ENCODE data around the gene ADCY2.

DNA sequence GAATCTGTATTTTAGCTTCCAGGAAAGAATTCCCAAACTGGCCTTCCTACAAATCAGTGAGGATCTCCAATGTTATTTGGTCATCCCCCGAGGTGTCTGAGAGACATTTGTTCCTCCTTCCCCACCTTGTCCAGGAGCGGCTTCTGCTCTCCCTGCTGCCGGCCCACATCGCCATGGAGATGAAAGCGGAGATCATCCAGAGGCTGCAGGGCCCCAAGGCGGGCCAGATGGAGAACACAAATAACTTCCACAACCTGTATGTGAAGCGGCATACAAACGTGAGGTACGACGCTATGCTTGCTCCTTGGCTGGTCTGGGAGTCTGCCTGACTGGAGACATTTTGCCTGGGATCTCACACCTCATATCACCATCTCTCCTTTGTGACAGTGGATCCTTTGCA lies 294.6 kb downstream of the ADCY2 start:
- TF ChIP-seq POLR2AphosphoS5 (IDR thresholded peaks at IDR 0.05; ENCODE audit: low read depth, low read length): no peak
- TF ChIP-seq POLR2A (IDR thresholded peaks at IDR 0.05; ENCODE audit: low read depth, low read length): no peak
- TF ChIP-seq TAF1 (IDR thresholded peaks at IDR 0.05; ENCODE audit: borderline replicate concordance, low read depth, low read length): no peak

All from GM12892 (cell line).